Progenitor cell of endocrine pancreas (in vitro differentiated cells): Measurements from ENCODE around the gene GBF1. TPM values are rescaled to one million over a fixed set of nuclear protein-coding genes. Genes with fewer than 3 reads are reported as not detected.

ENCODE experiments used
- DNase-seq: peaks from one replicate; pipeline ENCODE4 v3.0.0; 2021; ENCODE audit warnings: low spot score; ENCODE audit not compliant: unreplicated experiment
- H3K27ac Mint-ChIP-seq: 2 replicates; pipeline ENCODE4 v1.8.0; 2021; ENCODE audit warnings: mild to moderate bottlenecking, moderate library complexity, mixed read lengths
- H3K27me3 Mint-ChIP-seq: 2 replicates; pipeline ENCODE4 v1.8.0; 2021; ENCODE audit warnings: mixed read lengths
- H3K36me3 Mint-ChIP-seq: 2 replicates; pipeline ENCODE4 v1.8.0; 2022; ENCODE audit warnings: mixed read lengths; ENCODE audit not compliant: insufficient read depth
- H3K4me1 Mint-ChIP-seq: 2 replicates; pipeline ENCODE4 v1.8.0; 2021; ENCODE audit warnings: low read depth, mixed read lengths
- H3K4me3 Mint-ChIP-seq: 2 replicates; pipeline ENCODE4 v1.8.0; 2021; ENCODE audit warnings: low read depth, mild to moderate bottlenecking, moderate library complexity, mixed read lengths
- H3K9me3 Mint-ChIP-seq: 2 replicates; pipeline ENCODE4 v1.8.0; 2021; ENCODE audit warnings: low read depth, mixed read lengths
- CTCF ChIP-seq: fragments of 200-600 bp; sonication (generic); IDR thresholded peaks from one replicate; pipeline ENCODE4 v1.5.0; 2021; ENCODE audit warnings: antibody characterized with exemption, mild to moderate bottlenecking; ENCODE audit not compliant: unreplicated experiment
- total RNA-seq: library from RNA; stranded (reverse); gene quantifications from 2 replicates; pipeline ENCODE4 v1.2.1, GENCODE V29; 2021

Gene GBF1
- total RNA-seq, 1 donor from 2014 or later: 54.6 TPM

GRCh38 chr10:102283488-102283887, 38.2 kb downstream of the GBF1 start:
- no peaks in the 10 kb centered on the region for H3K36me3 Mint-ChIP-seq
- no peaks in the 10 kb centered on the region for H3K27me3 Mint-ChIP-seq
- no peak overlapping the region for H3K4me3 Mint-ChIP-seq
- TF ChIP-seq CTCF: no peak
- DNase-seq: no peak
- H3K27ac Mint-ChIP-seq: no peak overlapping the region
- H3K9me3 Mint-ChIP-seq: no peaks in the 10 kb centered on the region
- H3K4me1 Mint-ChIP-seq: peaks cover 22% of the 10 kb centered on the region

GRCh38 chr10:102283890-102284289, 38.6 kb downstream of the GBF1 start:
- Mint-ChIP-seq H3K4me3 (no peak overlapping the region), H3K9me3 (no peaks in the 10 kb centered on the region), H3K36me3 (no peaks in the 10 kb centered on the region), H3K27me3 (no peaks in the 10 kb centered on the region), H3K4me1 (peaks cover 22% of the 10 kb centered on the region), H3K27ac (no peak overlapping the region)
- DNase-seq: no peak
- no peak for TF ChIP-seq CTCF

DNA sequence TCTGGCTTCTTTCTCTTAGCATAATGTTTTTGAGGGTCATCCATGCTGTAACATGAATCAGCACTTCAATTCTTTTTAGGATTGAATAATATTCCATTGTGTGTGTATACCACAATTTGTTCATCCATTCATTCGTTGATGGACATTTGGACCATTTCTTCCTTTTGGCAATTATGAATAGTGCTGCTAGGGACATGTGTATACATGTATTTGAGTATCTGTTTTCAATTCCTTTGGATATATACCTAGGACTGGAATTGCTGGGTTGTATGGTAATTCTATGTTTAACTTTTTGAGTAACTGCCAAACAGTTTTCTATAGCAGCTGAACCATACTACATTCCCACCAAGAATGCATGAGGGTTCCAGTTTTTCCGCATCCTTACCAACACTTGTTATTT, 39.2 kb downstream of the GBF1 start:
- H3K4me3 Mint-ChIP-seq: no peak overlapping the region
- DNase-seq: no peak
- TF ChIP-seq CTCF: no peak
- no peak overlapping the region for H3K27ac Mint-ChIP-seq
- no peaks in the 10 kb centered on the region for H3K9me3 Mint-ChIP-seq
- no peaks in the 10 kb centered on the region for H3K27me3 Mint-ChIP-seq
- no peaks in the 10 kb centered on the region for H3K36me3 Mint-ChIP-seq
- peaks cover 22% of the 10 kb centered on the region for H3K4me1 Mint-ChIP-seq

DNA sequence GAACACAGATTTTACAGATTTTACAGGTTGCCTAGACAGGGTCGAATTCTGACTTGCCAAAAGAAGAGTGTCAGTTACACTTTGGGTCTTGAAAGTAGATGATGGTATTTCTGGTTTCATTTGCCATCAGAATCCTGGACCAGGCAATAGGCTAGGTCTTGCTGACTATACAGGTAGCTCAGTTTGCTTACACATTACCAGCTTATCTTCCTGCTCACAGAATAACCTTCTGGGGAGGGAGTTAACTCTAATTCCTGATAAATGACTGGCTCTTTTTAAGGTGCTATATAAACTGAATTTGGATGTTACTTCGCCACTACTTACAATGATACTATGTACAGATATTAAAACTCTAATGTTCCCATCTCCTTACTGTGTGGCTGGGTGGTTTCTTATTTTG, 39.8 kb downstream of the GBF1 start:
- no peak overlapping the region for H3K27ac Mint-ChIP-seq
- peaks cover 18% of the 10 kb centered on the region for H3K4me1 Mint-ChIP-seq
- H3K27me3 Mint-ChIP-seq: no peaks in the 10 kb centered on the region
- TF ChIP-seq CTCF: no peak
- no peak for DNase-seq
- H3K36me3 Mint-ChIP-seq: no peaks in the 10 kb centered on the region
- H3K4me3 Mint-ChIP-seq: no peak overlapping the region
- no peaks in the 10 kb centered on the region for H3K9me3 Mint-ChIP-seq

DNA sequence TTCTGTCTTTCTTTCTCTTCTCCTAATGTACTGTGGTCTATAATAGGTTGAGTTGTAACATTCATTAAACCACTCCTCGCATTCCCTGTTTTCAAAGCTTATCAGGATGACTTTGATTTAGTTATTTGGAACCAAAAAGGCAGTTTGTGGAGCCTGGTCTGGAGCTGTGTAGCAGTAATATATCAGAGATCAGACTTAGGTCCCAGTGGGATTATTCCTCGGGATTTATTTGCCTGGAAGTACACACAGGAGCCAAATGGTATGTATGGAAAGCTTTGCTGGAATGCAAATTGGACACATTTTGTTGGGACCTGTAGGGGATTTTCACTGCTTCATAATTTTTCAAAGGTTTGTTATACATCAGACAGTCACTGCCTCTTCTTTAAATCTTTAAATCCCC, 40.9 kb downstream of the GBF1 start:
- H3K36me3 Mint-ChIP-seq: no peaks in the 10 kb centered on the region
- no peak overlapping the region for H3K27ac Mint-ChIP-seq
- H3K27me3 Mint-ChIP-seq: no peaks in the 10 kb centered on the region
- H3K4me3 Mint-ChIP-seq: no peak overlapping the region
- TF ChIP-seq CTCF: no peak
- H3K4me1 Mint-ChIP-seq: peaks cover 10% of the 10 kb centered on the region
- DNase-seq: no peak
- H3K9me3 Mint-ChIP-seq: no peaks in the 10 kb centered on the region
